Uterus (tissue), 2 donors: Measurements from ENCODE around the gene KCTD19.

ENCODE experiments used
- POLR2A ChIP-seq, 2 donors: fragments of 450-650 bp; IDR thresholded peaks; one replicate each; pipeline ENCODE4 v1.6.1; 2016; ENCODE audit warnings: antibody characterized with exemption in 2 of 2, mild to moderate bottlenecking in 1 of 2, moderate library complexity in 1 of 2
- TF ChIP-seq, protein P1 (sequence below), 4 experiments: fragments of 200-600 bp in 2 of 4; fragments of 450-650 bp in 2 of 4; sonication (generic) in 2 of 4; IDR thresholded peaks; one replicate each; pipeline ENCODE4 v1.5.1; 2016 to 2019; ENCODE audit warnings: antibody characterized with exemption in 4 of 4, mild to moderate bottlenecking in 2 of 4, moderate library complexity in 1 of 4

DNA sequence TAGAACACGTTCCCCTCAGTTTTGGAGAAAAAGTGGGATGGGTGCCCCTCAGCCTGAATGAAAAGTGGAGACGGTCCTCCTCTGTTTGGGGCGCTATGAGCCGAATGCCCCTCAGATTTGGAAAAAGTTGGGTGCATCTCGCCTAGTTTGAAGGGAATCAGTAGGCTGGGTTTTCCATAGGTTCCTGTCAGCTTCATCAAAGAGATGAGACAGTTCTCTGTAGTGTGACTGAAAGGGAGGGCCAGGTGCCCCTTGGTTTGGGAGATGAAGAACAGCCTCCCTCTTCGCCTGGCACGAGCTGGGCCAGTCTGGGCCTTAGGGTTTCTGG is 78.5 kb downstream of the KCTD19 start:
- no peak for TF ChIP-seq POLR2A (IDR thresholded peaks at IDR 0.05)
- TF ChIP-seq, protein P1, sequence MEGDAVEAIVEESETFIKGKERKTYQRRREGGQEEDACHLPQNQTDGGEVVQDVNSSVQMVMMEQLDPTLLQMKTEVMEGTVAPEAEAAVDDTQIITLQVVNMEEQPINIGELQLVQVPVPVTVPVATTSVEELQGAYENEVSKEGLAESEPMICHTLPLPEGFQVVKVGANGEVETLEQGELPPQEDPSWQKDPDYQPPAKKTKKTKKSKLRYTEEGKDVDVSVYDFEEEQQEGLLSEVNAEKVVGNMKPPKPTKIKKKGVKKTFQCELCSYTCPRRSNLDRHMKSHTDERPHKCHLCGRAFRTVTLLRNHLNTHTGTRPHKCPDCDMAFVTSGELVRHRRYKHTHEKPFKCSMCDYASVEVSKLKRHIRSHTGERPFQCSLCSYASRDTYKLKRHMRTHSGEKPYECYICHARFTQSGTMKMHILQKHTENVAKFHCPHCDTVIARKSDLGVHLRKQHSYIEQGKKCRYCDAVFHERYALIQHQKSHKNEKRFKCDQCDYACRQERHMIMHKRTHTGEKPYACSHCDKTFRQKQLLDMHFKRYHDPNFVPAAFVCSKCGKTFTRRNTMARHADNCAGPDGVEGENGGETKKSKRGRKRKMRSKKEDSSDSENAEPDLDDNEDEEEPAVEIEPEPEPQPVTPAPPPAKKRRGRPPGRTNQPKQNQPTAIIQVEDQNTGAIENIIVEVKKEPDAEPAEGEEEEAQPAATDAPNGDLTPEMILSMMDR (IDR thresholded peaks at IDR 0.05), result no peak
